D341Med (cell line): ENCODE data around the gene COL15A1.
"Not testable (repeated sequence)": the region's sequence is repeated elsewhere in the genome, so short reads cannot be mapped to it uniquely, and the experiment has no call there.

Experiments
- DNase-seq: peaks from one replicate; pipeline ENCODE4 v3.0.0; 2012; ENCODE audit warnings: low spot score

COL15A1 gene

DNA sequence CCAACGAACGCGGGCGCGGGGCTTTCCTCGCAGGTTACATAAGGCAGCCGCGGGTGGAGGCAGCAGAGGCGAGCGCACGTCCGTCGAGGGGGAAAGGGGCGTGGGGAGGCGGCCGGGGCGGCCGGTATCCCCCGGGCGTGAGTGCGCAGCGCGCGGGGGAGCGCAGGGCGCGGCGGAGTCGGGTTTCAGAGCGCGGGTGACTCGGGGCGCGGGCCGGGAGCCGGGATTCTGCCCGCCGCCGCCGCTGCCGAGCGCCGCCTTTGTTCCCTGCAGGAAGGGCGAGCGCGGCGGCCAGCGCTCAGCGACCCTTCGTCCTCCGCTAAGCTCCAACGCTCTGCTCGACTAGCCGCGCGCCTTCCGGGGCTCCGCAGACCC lies at the start of gene COL15A1:
Gene COL15A1 (plus strand): TSS at position 226 of the 375 bp plus-strand sequence. CDS start 155 bp downstream, outside the sequence.
- peak; percentile 66 for DNase-seq

DNA sequence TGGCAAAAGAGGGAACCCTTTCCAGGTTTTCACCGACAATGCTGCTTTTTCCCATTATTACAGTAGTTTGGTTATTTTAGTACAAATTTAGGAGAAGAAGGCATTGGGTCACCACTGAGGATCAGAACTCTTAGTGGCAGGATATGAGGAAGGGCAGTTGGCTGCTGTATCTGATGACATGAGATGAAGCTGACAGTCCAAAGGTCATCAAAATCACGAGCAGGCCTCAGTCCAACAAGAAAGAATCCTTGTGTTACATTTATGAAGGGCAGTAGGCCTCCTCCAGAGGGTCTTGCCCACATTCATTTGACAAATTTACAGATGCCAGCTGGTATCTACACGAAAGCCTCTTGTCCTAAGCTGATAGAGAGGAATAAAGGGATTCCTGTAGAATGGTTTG lies 49.5 kb upstream of the COL15A1 start:
- DNase-seq = no peak

- no peak for DNase-seq
Measured at GRCh38 chr9:98894761-98895160, 48.9 kb upstream of the COL15A1 start.

- DNase-seq = no peak
Measured at GRCh38 chr9:98896632-98897031, 47.1 kb upstream of the COL15A1 start.

GRCh38 chr9:98897745-98898144 lies 46.0 kb upstream of the COL15A1 start:
- DNase-seq = no peak

DNA sequence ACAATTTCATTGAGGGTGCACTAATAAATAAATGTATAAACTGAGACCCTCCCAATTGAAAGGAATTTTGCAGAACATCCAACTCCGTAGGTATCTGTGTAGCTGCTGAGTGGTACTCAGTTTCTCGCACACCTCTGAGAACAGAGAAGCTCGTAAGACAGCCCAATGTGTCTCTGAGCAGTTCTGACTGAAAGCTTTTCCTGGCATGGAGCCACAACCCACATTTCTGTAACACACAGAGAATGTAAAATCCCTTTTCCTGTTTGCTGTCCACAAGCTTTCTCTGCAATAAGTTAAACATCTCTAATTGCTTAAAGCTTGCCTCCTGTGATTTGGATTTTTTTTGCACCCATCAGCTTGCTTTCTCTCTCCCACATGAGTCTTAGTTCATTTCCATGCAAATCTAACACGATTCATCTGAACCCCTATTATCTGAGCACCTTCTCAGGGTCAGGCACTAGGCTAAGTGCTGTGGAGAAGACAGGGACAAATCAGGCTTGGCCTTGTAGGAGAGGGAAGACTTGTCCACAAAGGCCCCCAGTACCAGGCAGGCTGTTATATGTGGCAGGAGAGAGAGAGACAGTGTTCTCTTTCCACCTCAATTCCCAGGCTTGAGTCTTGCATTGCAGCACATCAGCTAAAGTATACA lies 44.2 kb upstream of the COL15A1 start:
- DNase-seq = no peak

DNA sequence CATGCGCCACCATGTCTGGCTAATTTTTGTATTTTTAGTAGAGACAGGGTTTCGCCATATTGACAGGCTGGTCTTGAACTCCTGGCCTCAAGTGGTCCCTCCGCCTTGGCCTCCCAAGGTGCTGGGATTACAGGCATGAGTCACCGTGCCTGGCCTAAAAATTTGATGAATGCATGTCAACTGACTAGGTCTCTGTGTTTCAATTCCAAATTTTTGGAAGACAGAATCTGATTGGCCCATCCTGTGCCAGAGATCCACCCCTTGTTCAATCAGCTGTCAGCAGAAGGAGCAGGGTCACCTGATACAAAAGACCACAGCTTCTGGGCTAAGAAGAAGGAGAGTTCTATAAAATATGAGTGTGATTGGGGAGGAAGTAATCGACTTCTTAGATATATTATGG lies 43.5 kb upstream of the COL15A1 start:
- no peak for DNase-seq

DNA sequence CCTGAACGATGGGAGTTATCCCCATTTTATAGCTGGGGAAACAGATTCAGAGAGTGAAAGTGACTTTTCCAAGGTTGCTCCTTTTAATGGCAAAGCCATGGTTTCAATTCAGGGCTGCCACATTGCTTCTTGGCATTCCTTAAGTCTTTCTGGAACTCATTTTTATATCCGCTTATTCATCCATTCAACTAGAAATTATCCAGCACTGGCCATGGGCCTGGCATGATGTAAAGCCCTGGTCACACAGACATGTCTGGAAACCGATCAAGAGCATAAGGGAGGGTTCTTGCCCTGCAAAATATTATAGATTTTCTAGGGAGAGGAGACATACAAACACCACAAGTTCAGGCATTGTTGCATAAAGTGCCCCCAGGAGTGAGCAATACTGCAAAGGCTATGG lies 43.0 kb upstream of the COL15A1 start:
- no peak for DNase-seq

GRCh38 chr9:98901843-98902242 lies 41.9 kb upstream of the COL15A1 start:
- DNase-seq = not testable (repeated sequence)

GRCh38 chr9:98902516-98902915 lies 41.2 kb upstream of the COL15A1 start:
- no peak for DNase-seq

GRCh38 chr9:98902925-98903324 lies 40.8 kb upstream of the COL15A1 start:
- no peak for DNase-seq

- DNase-seq = no peak
Measured at GRCh38 chr9:98903961-98904411, 39.7 kb upstream of the COL15A1 start.

- DNase-seq = no peak
Measured at GRCh38 chr9:98905015-98905414, 38.7 kb upstream of the COL15A1 start.

GRCh38 chr9:98906273-98907040 lies 37.2 kb upstream of the COL15A1 start:
- no peak for DNase-seq

- DNase-seq = no peak
Measured at GRCh38 chr9:98907055-98907454, 36.7 kb upstream of the COL15A1 start.

- no peak for DNase-seq
Measured at GRCh38 chr9:98908897-98909634, 34.6 kb upstream of the COL15A1 start.

- no peak for DNase-seq
Measured at GRCh38 chr9:98909935-98910334, 33.8 kb upstream of the COL15A1 start.

- no peak for DNase-seq
Measured at GRCh38 chr9:98911042-98911441, 32.7 kb upstream of the COL15A1 start.

GRCh38 chr9:98911738-98912137 lies 32.0 kb upstream of the COL15A1 start:
- DNase-seq = not testable (repeated sequence)

DNA sequence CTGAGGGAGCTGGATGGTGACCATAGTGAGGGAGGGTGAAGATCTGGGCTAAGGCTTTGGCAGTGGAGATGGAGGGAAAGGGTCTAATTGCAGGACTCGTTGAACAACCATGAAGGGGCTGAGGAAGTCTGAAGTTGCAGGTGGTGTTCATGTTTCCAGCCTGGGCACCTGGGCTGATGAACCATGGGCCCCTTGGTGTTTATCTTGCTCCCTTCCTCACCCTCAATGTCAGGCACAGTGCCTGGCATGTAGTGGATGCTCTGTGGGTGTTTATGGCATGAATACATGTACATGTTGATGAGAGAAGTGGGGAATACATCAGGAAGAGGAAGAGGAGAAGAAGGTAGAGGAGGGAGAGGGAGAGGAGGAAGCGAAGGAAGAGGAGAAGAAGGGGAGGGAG lies 31.3 kb upstream of the COL15A1 start:
- no peak for DNase-seq

- DNase-seq = no peak
Measured at GRCh38 chr9:98913044-98913443, 30.7 kb upstream of the COL15A1 start.

DNA sequence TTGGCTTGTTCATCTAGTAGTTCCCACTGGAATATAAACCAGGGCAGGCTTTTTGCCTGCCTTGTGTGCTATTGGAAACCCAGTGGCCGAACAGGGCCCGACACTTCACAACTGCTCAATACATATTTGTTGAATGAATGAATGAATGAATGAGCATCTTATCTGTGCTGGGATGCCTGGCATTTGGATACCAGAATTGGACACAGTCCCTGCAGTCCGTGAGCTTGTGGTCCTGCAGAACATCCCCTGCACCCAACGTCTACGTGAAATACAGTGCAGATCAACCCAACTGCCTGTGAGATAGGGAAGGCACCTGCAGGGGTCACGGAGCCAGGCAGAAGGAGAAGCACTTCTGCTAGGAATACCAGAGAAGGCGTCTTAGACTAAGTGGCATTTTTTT lies 30.0 kb upstream of the COL15A1 start:
- no peak for DNase-seq

GRCh38 chr9:98915599-98915998 lies 28.1 kb upstream of the COL15A1 start:
- DNase-seq = no peak
